ENCODE measurements around the gene SMOC1. TPM values are rescaled to one million over a fixed set of nuclear protein-coding genes. Genes with fewer than 3 reads are reported as not detected.

Gene SMOC1
- total and polyA plus RNA-seq, 5 donors from 2014 or later: not detected

DNA sequence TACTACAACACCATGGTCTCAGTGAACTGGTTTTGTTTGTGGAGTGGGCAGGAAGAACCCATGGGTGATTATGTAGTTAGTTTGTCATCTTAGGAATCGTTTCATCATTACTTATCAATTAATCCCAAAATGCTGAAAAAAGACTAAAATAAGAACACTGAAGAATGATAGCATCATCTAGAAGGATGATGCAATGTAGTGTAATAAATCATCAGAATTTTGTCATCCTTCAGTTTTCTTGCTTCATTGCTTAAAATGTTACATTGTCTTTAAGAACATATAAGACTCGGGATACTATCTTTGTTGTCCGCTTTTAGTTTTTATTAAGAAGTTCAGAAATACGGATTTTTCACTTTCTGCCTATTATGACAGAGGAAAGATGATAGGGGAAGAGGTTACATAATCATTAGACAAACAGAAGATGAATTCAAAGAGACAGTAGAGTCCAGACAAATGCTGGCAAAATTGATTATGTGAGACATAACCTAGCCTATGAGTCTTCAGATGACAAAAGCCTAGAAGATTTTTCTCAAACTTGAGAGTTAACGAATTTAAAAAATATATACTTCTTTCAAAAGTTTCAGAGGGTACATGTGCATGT is 10.8 kb upstream of the SMOC1 start:
- Mint-ChIP-seq H3K4me3 (no peak overlapping the region), H3K27ac (no peak overlapping the region), H3K9me3 (peaks cover 2 to 16% (median 7%) of the 10 kb centered on the region in 7 donors), H3K27me3 (peaks cover 34% of the 10 kb centered on the region), H3K36me3 (no peaks in the 10 kb centered on the region), H3K4me1 (no peaks in the 10 kb centered on the region)
- ATAC-seq (ENCODE audit: low read depth in 2 of 2) (no peak), DNase-seq (no peak)
- H3K27me3 ChIP-seq (ENCODE audit: control insufficient read depth, insufficient read depth, low read length): peaks cover 21% of the 10 kb centered on the region
- no peak overlapping the region for H3K4me3 ChIP-seq (ENCODE audit: low read depth, low read length)
- no peak overlapping the region for H3K27ac ChIP-seq (ENCODE audit: insufficient read depth, low read length, poor library complexity, severe bottlenecking)
- no peaks in the 10 kb centered on the region for H3K36me3 ChIP-seq (ENCODE audit: control insufficient read depth, insufficient read depth, low read length)
- H3K4me1 ChIP-seq (ENCODE audit: control insufficient read depth, insufficient read depth, low read length, poor library complexity, severe bottlenecking): no peaks in the 10 kb centered on the region
- H3K9me3 ChIP-seq (ENCODE audit: control insufficient read depth in 2 of 2, low read length in 2 of 2): peaks cover 0 to 4% of the 10 kb centered on the region in 2 experiments

GRCh38 chr14:69870613-69871012 is 8.6 kb upstream of the SMOC1 start:
- H3K9me3 ChIP-seq (ENCODE audit: control insufficient read depth in 2 of 2, low read length in 2 of 2): peaks cover 0 to 2% of the 10 kb centered on the region in 2 experiments
- peaks cover 40% of the 10 kb centered on the region for H3K27me3 Mint-ChIP-seq
- no peaks in the 10 kb centered on the region for H3K36me3 Mint-ChIP-seq
- H3K9me3 Mint-ChIP-seq: peaks cover 1 to 9% (median 4%) of the 10 kb centered on the region in 7 donors
- no peak overlapping the region for H3K4me3 ChIP-seq (ENCODE audit: low read depth, low read length)
- no peak overlapping the region for H3K27ac ChIP-seq (ENCODE audit: insufficient read depth, low read length, poor library complexity, severe bottlenecking)
- no peak overlapping the region for H3K27ac Mint-ChIP-seq
- no peaks in the 10 kb centered on the region for H3K36me3 ChIP-seq (ENCODE audit: control insufficient read depth, insufficient read depth, low read length)
- no peaks in the 10 kb centered on the region for H3K4me1 ChIP-seq (ENCODE audit: control insufficient read depth, insufficient read depth, low read length, poor library complexity, severe bottlenecking)
- no peaks in the 10 kb centered on the region for H3K4me1 Mint-ChIP-seq
- DNase-seq (no peak), ATAC-seq (ENCODE audit: low read depth in 2 of 2) (no peak)
- H3K27me3 ChIP-seq (ENCODE audit: control insufficient read depth, insufficient read depth, low read length): peaks cover 21% of the 10 kb centered on the region
- H3K4me3 Mint-ChIP-seq: no peak overlapping the region

- Mint-ChIP-seq H3K4me3 (no peak overlapping the region), H3K4me1 (peaks cover 0 to 4% (median 0%) of the 10 kb centered on the region in 4 donors), H3K27me3 (peaks cover 64% of the 10 kb centered on the region), H3K36me3 (no peaks in the 10 kb centered on the region), H3K9me3 (peaks cover 0 to 4% (median 0%) of the 10 kb centered on the region in 7 donors), H3K27ac (no peak overlapping the region)
- Histone ChIP-seq H3K36me3 (ENCODE audit: control insufficient read depth, insufficient read depth, low read length) (no peaks in the 10 kb centered on the region), H3K9me3 (ENCODE audit: control insufficient read depth in 2 of 2, low read length in 2 of 2) (peaks cover 0 to 2% of the 10 kb centered on the region in 2 experiments), H3K4me1 (ENCODE audit: control insufficient read depth, insufficient read depth, low read length, poor library complexity, severe bottlenecking) (no peaks in the 10 kb centered on the region), H3K27ac (ENCODE audit: insufficient read depth, low read length, poor library complexity, severe bottlenecking) (no peak overlapping the region), H3K4me3 (ENCODE audit: low read depth, low read length) (no peak overlapping the region), H3K27me3 (ENCODE audit: control insufficient read depth, insufficient read depth, low read length) (peaks cover 21% of the 10 kb centered on the region)
- ATAC-seq (ENCODE audit: low read depth in 2 of 2): no peak
- no peak for DNase-seq
Observed at GRCh38 chr14:69873877-69874780, 5.1 kb upstream of the SMOC1 start.

DNA sequence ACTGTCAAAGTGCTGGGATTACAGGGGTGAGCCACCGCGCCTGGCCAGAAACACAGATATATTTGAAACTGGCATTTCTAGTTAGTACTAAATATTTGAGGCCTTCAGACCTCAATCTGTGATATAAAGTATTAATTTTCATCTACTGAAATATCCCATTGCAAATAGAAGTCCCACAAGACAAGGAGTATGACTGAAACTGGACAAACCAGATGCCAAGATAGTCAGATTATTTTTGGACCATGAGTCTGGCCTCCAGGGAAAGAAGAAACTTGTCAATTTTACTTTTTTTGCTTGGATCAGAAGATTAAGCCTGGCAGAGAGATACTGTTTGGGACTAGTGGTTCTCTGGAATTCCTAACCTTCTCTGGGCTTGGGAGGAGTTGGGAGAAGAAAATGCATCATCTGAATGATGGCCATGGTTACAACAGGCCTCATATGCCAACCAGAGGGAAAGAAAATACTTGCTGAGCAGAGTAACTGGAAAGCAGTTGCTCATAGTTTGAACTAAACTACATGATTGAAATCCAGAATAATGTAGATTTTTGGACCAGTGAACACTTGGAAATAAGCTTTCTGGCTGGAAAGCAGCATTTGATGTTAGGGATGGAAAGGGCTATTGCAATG is 2.9 kb upstream of the SMOC1 start:
- no peak overlapping the region for H3K4me3 ChIP-seq (ENCODE audit: low read depth, low read length)
- no peaks in the 10 kb centered on the region for H3K36me3 ChIP-seq (ENCODE audit: control insufficient read depth, insufficient read depth, low read length)
- H3K36me3 Mint-ChIP-seq: no peaks in the 10 kb centered on the region
- no peak overlapping the region for H3K27ac ChIP-seq (ENCODE audit: insufficient read depth, low read length, poor library complexity, severe bottlenecking)
- peaks cover 0 to 4% (median 0%) of the 10 kb centered on the region in 4 donors for H3K4me1 Mint-ChIP-seq
- no peak for DNase-seq
- H3K4me3 Mint-ChIP-seq: no peak overlapping the region
- H3K27me3 Mint-ChIP-seq: peaks cover 68% of the 10 kb centered on the region
- H3K9me3 Mint-ChIP-seq: peaks cover 0 to 4% (median 0%) of the 10 kb centered on the region in 7 donors
- no peak overlapping the region for H3K27ac Mint-ChIP-seq
- no peaks in the 10 kb centered on the region for H3K9me3 ChIP-seq (ENCODE audit: control insufficient read depth in 2 of 2, low read length in 2 of 2)
- H3K4me1 ChIP-seq (ENCODE audit: control insufficient read depth, insufficient read depth, low read length, poor library complexity, severe bottlenecking): no peaks in the 10 kb centered on the region
- peaks cover 23% of the 10 kb centered on the region for H3K27me3 ChIP-seq (ENCODE audit: control insufficient read depth, insufficient read depth, low read length)
- no peak for ATAC-seq (ENCODE audit: low read depth in 2 of 2)

DNA sequence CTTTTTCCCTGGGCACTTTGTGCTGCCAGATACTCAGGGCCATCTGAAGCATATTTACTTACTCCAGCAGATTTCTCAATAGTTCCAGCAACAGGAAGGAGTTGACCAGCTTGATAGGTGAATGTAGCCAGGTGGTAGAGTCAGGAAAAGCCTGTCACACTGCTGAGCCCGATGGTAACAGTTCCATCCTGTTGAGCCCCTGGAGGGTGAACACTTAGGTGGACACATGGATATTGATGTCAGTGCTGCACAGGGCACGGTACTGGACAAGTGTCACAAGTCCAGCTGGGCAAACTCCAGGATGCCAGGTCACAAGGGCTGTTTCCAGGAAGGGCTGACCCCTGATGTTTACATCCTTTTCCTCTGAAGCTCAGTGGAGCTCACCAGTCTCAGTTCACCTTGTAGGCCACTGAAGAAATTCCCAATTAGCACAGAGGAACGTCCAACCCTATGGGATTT is 2.3 kb upstream of the SMOC1 start:
- peaks cover 67% of the 10 kb centered on the region for H3K27me3 Mint-ChIP-seq
- ATAC-seq (ENCODE audit: low read depth in 2 of 2) (no peak), DNase-seq (no peak)
- H3K36me3 ChIP-seq (ENCODE audit: control insufficient read depth, insufficient read depth, low read length): no peaks in the 10 kb centered on the region
- peaks cover 0 to 4% (median 0%) of the 10 kb centered on the region in 4 donors for H3K4me1 Mint-ChIP-seq
- no peak overlapping the region for H3K4me3 ChIP-seq (ENCODE audit: low read depth, low read length)
- H3K27ac ChIP-seq (ENCODE audit: insufficient read depth, low read length, poor library complexity, severe bottlenecking): no peak overlapping the region
- peaks cover 23% of the 10 kb centered on the region for H3K27me3 ChIP-seq (ENCODE audit: control insufficient read depth, insufficient read depth, low read length)
- H3K36me3 Mint-ChIP-seq: no peaks in the 10 kb centered on the region
- no peak overlapping the region for H3K27ac Mint-ChIP-seq
- no peaks in the 10 kb centered on the region for H3K4me1 ChIP-seq (ENCODE audit: control insufficient read depth, insufficient read depth, low read length, poor library complexity, severe bottlenecking)
- H3K9me3 Mint-ChIP-seq: peaks cover 0 to 4% (median 0%) of the 10 kb centered on the region in 7 donors
- H3K4me3 Mint-ChIP-seq: no peak overlapping the region
- no peaks in the 10 kb centered on the region for H3K9me3 ChIP-seq (ENCODE audit: control insufficient read depth in 2 of 2, low read length in 2 of 2)

- Histone ChIP-seq H3K27ac (ENCODE audit: insufficient read depth, low read length, poor library complexity, severe bottlenecking) (no peak overlapping the region), H3K4me3 (ENCODE audit: low read depth, low read length) (no peak overlapping the region), H3K4me1 (ENCODE audit: control insufficient read depth, insufficient read depth, low read length, poor library complexity, severe bottlenecking) (no peaks in the 10 kb centered on the region), H3K27me3 (ENCODE audit: control insufficient read depth, insufficient read depth, low read length) (peaks cover 22% of the 10 kb centered on the region), H3K9me3 (ENCODE audit: control insufficient read depth in 2 of 2, low read length in 2 of 2) (no peaks in the 10 kb centered on the region), H3K36me3 (ENCODE audit: control insufficient read depth, insufficient read depth, low read length) (no peaks in the 10 kb centered on the region)
- ATAC-seq (ENCODE audit: low read depth in 2 of 2) (no peak), DNase-seq (no peak)
- peaks cover 0 to 4% (median 0%) of the 10 kb centered on the region in 4 donors for H3K4me1 Mint-ChIP-seq
- no peaks in the 10 kb centered on the region for H3K36me3 Mint-ChIP-seq
- no peak overlapping the region for H3K27ac Mint-ChIP-seq
- peaks cover 67% of the 10 kb centered on the region for H3K27me3 Mint-ChIP-seq
- H3K9me3 Mint-ChIP-seq: peaks cover 0 to 4% (median 0%) of the 10 kb centered on the region in 7 donors
- H3K4me3 Mint-ChIP-seq: no peak overlapping the region
Observed at GRCh38 chr14:69877492-69877891, 1.7 kb upstream of the SMOC1 start.

DNA sequence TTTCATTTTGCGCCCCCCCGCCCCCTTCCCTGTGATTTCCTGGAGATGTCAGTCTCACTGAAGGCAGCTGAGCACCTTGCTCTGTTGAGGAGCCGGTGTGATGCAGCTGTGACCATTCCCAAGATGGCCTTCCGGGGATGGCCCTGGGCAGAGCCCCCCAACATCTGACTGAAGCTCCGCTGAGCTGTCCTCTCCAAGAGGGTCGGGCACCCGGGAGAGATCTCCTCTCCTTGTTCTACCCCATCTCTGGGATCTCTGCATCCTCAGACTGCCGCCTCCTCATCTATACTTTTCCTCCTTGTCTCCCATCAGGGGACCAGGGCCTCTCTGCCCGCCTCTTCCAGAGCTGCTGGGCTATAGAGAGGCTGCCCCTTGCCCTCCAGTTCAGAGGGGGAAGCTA is 965 bp upstream of the SMOC1 start:
- Mint-ChIP-seq H3K27me3 (peaks cover 74% of the 10 kb centered on the region), H3K4me3 (no peak overlapping the region), H3K4me1 (peaks cover 0 to 4% (median 0%) of the 10 kb centered on the region in 4 donors), H3K9me3 (peaks cover 0 to 4% (median 0%) of the 10 kb centered on the region in 7 donors), H3K27ac (no peak overlapping the region), H3K36me3 (no peaks in the 10 kb centered on the region)
- ATAC-seq (ENCODE audit: low read depth in 2 of 2) (no peak), DNase-seq (no peak)
- Histone ChIP-seq H3K9me3 (ENCODE audit: control insufficient read depth in 2 of 2, low read length in 2 of 2) (no peaks in the 10 kb centered on the region), H3K27ac (ENCODE audit: insufficient read depth, low read length, poor library complexity, severe bottlenecking) (no peak overlapping the region), H3K36me3 (ENCODE audit: control insufficient read depth, insufficient read depth, low read length) (no peaks in the 10 kb centered on the region), H3K4me3 (ENCODE audit: low read depth, low read length) (no peak overlapping the region), H3K4me1 (ENCODE audit: control insufficient read depth, insufficient read depth, low read length, poor library complexity, severe bottlenecking) (no peaks in the 10 kb centered on the region), H3K27me3 (ENCODE audit: control insufficient read depth, insufficient read depth, low read length) (peaks cover 16% of the 10 kb centered on the region)
